GM12801 (cell line): Measurements from ENCODE around the gene CSN1S1.

Experiments
- TF ChIP-seq, protein P1 (sequence below): IDR thresholded peaks from one replicate; pipeline ENCODE4 v1.5.1; 2011; ENCODE audit warnings: control low read depth; ENCODE audit not compliant: insufficient read length; ENCODE audit errors: extremely low read depth

The CSN1S1 gene

DNA sequence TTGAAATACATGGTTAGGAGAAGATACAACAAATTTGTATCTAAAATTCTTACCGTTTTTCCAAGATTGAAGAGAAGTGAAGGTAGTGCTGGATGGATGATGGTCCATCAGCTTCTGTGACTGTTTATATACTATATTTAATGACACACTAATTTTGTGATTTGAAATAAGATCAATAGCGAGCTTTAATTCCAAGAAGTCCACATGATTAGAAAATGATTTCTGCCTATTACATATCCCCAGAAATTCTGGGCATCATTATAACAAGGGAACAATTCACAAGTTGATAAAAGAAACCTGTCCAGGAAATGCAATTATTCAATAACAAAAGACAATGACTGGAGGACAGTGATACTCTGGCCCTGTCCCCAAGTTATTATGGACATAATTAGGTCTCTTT, 34.8 kb downstream of the CSN1S1 start, which contains the start of gene CSN2:
Gene CSN2, minus strand, starts transcription at position 101 of the 400 bp plus-strand sequence. CDS start 4,733 bp downstream, outside the sequence.
- TF ChIP-seq, protein P1, sequence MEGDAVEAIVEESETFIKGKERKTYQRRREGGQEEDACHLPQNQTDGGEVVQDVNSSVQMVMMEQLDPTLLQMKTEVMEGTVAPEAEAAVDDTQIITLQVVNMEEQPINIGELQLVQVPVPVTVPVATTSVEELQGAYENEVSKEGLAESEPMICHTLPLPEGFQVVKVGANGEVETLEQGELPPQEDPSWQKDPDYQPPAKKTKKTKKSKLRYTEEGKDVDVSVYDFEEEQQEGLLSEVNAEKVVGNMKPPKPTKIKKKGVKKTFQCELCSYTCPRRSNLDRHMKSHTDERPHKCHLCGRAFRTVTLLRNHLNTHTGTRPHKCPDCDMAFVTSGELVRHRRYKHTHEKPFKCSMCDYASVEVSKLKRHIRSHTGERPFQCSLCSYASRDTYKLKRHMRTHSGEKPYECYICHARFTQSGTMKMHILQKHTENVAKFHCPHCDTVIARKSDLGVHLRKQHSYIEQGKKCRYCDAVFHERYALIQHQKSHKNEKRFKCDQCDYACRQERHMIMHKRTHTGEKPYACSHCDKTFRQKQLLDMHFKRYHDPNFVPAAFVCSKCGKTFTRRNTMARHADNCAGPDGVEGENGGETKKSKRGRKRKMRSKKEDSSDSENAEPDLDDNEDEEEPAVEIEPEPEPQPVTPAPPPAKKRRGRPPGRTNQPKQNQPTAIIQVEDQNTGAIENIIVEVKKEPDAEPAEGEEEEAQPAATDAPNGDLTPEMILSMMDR = no peak

DNA sequence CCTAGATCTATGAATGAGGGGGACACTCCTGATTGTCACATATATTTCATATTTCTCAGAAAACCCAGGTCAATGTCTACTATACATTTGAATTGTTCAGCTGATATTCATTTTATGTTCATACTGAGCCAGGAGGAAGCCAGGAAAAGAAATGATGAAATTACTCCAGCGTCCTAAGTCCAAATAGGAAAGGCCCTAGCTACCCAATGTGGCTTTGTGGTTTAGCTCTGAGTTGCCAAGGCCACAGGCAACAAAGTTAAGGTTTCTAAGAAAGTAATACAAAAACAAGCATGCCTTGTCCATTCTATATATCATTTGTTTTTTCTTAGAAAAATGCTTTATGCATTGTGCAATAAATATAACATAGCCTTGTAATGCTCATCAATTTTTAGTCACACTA, 39.2 kb downstream of the CSN1S1 start:
- TF ChIP-seq, protein P1 = no peak

DNA sequence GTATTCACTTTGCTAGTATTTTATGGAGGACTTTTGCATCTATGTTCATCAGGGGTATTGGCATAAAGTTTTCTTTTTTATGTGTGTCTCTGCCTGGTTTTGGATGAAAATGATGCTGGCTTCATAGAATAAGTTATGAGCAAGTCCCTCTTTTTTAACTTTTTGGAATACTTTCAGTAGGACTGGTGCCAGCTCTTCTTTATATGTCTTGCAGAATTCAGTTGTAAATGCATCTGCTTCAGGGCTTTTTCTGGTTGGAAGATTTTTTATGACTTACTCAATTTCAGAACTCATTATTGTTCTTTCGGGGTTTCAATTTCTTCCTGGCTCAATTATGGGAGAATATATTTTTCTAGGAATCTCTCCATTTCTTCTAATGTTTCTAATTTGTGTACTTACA, 43.8 kb downstream of the CSN1S1 start:
- TF ChIP-seq, protein P1 = no peak

DNA sequence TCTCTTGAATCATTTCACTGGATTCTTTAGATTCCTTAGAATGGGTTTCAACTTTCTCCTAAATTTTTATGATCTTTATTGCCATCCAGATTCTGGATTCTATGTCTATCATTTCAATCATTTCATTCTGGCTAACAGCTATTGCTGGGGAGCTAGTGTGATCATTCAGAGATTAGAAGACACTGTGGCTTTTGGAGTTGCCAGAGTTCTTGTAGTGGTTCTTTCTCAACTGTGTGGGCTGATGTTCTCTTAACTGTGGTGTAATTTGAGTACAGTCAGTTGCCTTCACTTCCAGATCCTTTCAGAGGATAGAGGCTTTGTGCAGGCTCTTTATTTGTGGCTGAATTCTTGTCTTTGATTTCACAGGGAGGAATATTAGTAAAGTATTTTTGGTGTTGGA, 46.7 kb downstream of the CSN1S1 start:
- TF ChIP-seq, protein P1 = no peak

DNA sequence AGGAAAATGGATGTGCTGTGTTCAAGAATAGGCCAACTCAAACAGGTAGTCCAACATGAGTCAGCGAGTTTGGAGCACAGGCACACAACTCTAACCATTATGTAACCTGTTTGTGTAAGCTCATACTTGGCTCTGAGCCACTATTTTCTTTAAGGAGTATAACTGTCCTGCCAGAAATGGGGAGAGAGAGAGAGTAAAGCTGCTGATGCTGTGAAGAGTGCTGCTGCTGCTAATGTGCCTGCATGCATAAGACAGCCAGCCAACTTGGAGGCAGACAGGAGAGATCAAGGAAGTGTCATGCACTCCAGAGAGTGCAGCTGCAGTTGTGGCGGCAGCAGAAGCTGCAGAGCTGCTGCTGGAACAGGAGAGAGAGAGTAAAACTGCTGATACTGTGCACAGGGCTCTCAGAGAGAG, 53.2 kb downstream of the CSN1S1 start:
- TF ChIP-seq, protein P1 = no peak

DNA sequence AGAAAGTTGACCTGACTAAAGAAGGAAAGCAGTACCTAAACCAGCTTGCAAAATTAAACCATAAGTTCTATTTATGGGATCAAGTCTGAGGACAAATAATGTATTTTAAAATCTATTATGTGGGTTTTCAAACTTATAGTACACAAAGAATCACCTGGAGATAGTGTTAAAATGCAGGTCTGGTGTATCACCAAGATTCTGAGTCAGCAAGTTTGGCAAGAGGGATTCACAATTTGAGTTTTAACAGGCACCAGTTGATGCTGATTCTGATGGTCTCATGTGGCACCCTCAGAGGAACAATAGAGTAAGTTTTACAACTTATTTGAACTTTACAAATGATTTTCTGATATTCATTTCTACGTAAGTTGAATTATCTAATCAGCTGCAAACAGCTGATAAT, 55.8 kb downstream of the CSN1S1 start:
- TF ChIP-seq, protein P1 = no peak

DNA sequence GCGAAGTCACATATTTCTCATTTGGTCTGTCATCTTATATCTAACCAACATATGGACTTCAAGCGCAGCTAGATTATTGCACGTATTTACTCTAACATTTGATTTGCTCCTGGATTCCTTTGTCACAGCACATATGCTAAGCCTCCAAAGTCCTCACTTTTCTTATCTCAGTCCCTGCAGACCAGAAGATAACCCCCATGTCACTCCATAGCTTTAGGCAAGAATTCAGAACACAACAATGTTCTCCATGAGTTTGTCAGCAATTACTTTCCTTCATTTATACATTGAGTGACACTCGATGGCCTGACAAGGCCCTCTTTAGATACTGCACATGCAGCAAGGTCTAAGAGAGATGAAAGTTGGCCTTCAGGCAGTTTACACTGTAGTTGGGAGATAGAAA, 60.1 kb downstream of the CSN1S1 start:
- TF ChIP-seq, protein P1 = no peak

DNA sequence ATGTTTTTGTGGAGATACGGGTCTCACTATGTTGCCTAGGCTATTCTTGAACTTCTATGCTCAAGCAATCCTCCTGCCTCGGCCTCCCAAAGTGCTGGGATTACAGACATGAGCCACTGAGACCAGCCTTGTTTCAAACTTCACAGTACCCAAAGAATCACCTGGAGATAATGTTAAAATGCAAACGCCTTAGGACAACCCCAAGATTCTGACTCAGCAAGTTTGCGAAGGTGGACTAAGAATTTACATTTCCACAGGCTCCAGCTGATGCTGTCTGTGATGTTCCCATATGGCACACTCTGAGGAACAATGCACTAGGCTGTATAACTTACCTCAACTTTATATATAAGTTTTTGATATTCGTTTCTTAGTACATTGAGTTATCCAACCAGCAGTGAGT, 63.9 kb downstream of the CSN1S1 start:
- TF ChIP-seq, protein P1 = no peak
